ENCODE measurements around the gene RRM2.

Gene RRM2

GRCh38 chr2:10159581-10160131, 37.1 kb downstream of the RRM2 start:
- no peak for FAIRE-seq

GRCh38 chr2:10160203-10160955, 37.8 kb downstream of the RRM2 start:
- FAIRE-seq: no peak

- no peak for FAIRE-seq
Measured at GRCh38 chr2:10161206-10161931, 38.8 kb downstream of the RRM2 start.

- FAIRE-seq: no peak
Measured at GRCh38 chr2:10161961-10162441, 39.5 kb downstream of the RRM2 start.

GRCh38 chr2:10162586-10163497, 40.3 kb downstream of the RRM2 start:
- no peak for FAIRE-seq

GRCh38 chr2:10163498-10164486, 41.3 kb downstream of the RRM2 start:
- no peak for FAIRE-seq

- no peak for FAIRE-seq
Measured at GRCh38 chr2:10164601-10165000, 42.1 kb downstream of the RRM2 start.

- FAIRE-seq: no peak
Measured at GRCh38 chr2:10165282-10165681, 42.7 kb downstream of the RRM2 start.

GRCh38 chr2:10165861-10166675, 43.5 kb downstream of the RRM2 start:
- FAIRE-seq: no peak

GRCh38 chr2:10166676-10167292, 44.2 kb downstream of the RRM2 start:
- no peak for FAIRE-seq

GRCh38 chr2:10167316-10167715, 44.8 kb downstream of the RRM2 start:
- no peak for FAIRE-seq

- FAIRE-seq: no peak
Measured at GRCh38 chr2:10168221-10168620, 45.7 kb downstream of the RRM2 start.

- FAIRE-seq: no peak
Measured at GRCh38 chr2:10169053-10169578, 46.6 kb downstream of the RRM2 start.

- no peak for FAIRE-seq
Measured at GRCh38 chr2:10169581-10169980, 47.0 kb downstream of the RRM2 start.

- no peak for FAIRE-seq
Measured at GRCh38 chr2:10170256-10170655, 47.7 kb downstream of the RRM2 start.

GRCh38 chr2:10171006-10171800, 48.7 kb downstream of the RRM2 start:
- no peak for FAIRE-seq

GRCh38 chr2:10172033-10172871, 49.7 kb downstream of the RRM2 start:
- FAIRE-seq: no peak

All from TTC549 (cell line).